Measurements from ENCODE around the gene NPEPL1. TPM values are rescaled to one million over a fixed set of nuclear protein-coding genes. Genes with fewer than 3 reads are reported as not detected.
"Not testable (repeated sequence)": the region's sequence is repeated elsewhere in the genome, so short reads cannot be mapped to it uniquely, and the experiment has no call there.

NPEPL1 gene
- total RNA-seq, 3 donors from 2014 or later: 26.8 to 35.7 (median 30.8) TPM

DNA sequence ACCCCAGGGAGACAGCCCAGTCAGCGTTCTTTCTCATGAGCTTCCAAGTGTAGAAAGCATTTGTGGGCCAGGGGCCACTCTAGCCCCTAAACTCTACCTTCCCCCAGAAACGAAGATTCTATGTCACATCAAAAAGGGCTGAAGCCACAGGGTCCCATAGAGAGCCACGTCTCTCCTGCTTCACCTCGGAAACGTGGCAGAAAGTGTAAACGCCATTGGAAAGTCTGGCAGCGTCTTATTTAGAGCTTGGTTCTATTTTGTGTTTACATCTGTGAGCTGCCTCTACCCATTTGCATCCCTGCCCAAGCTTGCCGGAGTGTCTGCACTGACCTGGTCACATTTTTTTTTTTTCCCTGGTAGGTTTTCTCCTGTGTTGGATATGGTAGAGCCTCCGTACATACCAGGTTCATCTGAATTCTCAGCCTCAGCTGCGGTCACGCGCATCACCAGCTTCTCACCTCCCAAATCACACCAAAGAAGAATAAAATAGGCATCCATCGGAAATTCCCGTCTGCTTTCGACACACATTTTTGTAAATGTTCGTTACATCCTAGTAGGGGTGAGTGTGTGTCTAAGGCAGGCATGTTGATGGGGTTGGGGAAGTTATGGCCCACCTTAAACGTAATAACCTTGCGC, 62.6 kb downstream of the NPEPL1 start:
- intact Hi-C loops (cut with DNase I; ENCODE audit: low total_unique reads): no loop called here
- Histone ChIP-seq H3K9me3 (no peaks in the 10 kb centered on the region), H3K27ac (no peak overlapping the region), H3K4me1 (no peaks in the 10 kb centered on the region), H3K27me3 (no peaks in the 10 kb centered on the region), H3K4me3 (no peak overlapping the region), H3K36me3 (no peaks in the 10 kb centered on the region)
- DNase-seq (ENCODE audit: low spot score in 2 of 2): no peak
- TF ChIP-seq POLR2A (IDR thresholded peaks at IDR 0.05): no peak
- TF ChIP-seq, protein P1, sequence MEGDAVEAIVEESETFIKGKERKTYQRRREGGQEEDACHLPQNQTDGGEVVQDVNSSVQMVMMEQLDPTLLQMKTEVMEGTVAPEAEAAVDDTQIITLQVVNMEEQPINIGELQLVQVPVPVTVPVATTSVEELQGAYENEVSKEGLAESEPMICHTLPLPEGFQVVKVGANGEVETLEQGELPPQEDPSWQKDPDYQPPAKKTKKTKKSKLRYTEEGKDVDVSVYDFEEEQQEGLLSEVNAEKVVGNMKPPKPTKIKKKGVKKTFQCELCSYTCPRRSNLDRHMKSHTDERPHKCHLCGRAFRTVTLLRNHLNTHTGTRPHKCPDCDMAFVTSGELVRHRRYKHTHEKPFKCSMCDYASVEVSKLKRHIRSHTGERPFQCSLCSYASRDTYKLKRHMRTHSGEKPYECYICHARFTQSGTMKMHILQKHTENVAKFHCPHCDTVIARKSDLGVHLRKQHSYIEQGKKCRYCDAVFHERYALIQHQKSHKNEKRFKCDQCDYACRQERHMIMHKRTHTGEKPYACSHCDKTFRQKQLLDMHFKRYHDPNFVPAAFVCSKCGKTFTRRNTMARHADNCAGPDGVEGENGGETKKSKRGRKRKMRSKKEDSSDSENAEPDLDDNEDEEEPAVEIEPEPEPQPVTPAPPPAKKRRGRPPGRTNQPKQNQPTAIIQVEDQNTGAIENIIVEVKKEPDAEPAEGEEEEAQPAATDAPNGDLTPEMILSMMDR (IDR thresholded peaks at IDR 0.05): no peak
- no peak for TF ChIP-seq POLR2AphosphoS5 (IDR thresholded peaks at IDR 0.05)

DNA sequence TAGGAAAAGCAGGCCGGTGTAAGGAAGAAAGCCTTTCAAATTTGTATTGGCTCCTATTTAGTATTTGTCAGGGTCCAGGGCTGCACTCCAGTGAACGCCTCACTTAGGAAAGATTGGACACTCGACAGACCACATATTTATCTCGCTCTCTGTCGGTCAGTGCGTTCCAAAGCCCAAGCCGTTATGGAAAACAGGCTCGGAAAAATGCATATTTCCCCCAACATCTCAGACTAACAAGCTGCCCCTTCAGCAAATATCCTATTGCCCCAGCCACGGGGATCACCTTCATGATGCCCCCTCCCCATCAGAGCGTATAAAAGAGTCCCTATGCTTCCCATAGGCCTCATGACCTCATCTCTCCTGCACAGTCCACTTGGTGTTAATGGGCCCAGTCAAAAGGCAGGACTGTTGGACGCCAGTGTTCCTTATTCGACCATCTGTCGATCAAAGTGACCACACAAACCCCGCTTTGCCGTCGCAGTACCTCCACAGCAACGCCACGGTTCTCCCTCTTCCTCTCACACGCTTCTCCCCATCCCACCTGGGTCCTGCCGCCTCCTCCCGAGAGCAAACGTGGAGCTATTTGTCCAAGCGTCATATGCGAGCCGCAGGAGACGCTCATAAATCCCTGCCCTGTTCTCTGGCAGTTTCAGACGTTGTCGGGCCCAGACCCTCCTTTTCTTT, 63.3 kb downstream of the NPEPL1 start:
- Histone ChIP-seq H3K27me3 (no peaks in the 10 kb centered on the region), H3K27ac (no peak overlapping the region), H3K4me1 (no peaks in the 10 kb centered on the region), H3K4me3 (no peak overlapping the region), H3K9me3 (no peaks in the 10 kb centered on the region), H3K36me3 (no peaks in the 10 kb centered on the region)
- intact Hi-C loops (cut with DNase I; ENCODE audit: low total_unique reads): no loop called here
- no peak for DNase-seq (ENCODE audit: low spot score in 2 of 2)
- TF ChIP-seq POLR2A (IDR thresholded peaks at IDR 0.05) (no peak), POLR2AphosphoS5 (IDR thresholded peaks at IDR 0.05) (no peak)
- TF ChIP-seq, protein P1 (IDR thresholded peaks at IDR 0.05): no peak

DNA sequence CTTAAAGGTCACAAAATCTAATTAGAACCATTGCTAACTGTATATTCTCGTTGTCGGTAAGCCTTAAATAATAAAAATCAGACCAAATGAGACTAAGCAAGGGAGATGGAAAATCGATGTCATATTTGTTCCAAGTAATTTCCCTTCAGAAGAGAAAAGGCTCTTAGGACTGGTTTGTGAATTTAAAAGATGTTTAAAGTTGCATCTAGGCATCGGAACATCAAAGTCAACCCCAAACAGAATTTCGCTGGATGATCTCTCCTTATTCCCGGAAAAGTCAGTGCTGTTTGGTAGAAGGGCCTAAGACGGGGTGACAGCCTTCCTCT, 63.8 kb downstream of the NPEPL1 start:
- intact Hi-C loops (cut with DNase I; ENCODE audit: low total_unique reads): no loop called here
- Histone ChIP-seq H3K36me3 (no peaks in the 10 kb centered on the region), H3K4me3 (no peak overlapping the region), H3K4me1 (no peaks in the 10 kb centered on the region), H3K9me3 (no peaks in the 10 kb centered on the region), H3K27ac (no peak overlapping the region), H3K27me3 (no peaks in the 10 kb centered on the region)
- DNase-seq (ENCODE audit: low spot score in 2 of 2): no peak
- no peak for TF ChIP-seq POLR2A (IDR thresholded peaks at IDR 0.05)
- TF ChIP-seq POLR2AphosphoS5 (IDR thresholded peaks at IDR 0.05): no peak

DNA sequence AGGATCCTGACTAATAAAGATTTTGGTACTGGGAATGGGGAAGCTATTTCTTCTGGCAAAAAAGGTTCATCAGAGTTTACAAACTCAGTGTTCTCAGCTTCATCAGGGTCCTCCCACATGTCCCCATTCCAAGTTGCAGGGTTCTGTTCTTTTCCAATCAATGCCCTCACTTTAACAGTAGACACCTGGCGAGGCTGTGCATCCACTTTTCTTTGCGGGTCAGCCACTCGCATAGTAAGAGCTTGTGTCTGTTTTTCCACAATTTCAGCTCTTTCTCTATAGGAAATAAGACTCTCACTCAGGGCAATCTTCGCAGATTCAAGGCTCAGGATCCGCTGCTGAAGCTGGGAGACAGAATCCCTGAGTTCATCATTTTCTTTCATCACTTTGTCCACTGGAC, 65.0 kb downstream of the NPEPL1 start:
- H3K4me3 ChIP-seq; H3K27ac ChIP-seq; H3K36me3 ChIP-seq; DNase-seq (ENCODE audit: low spot score in 2 of 2); H3K27me3 ChIP-seq; H3K9me3 ChIP-seq; intact Hi-C loops (cut with DNase I; ENCODE audit: low total_unique reads); H3K4me1 ChIP-seq: not testable (repeated sequence)

DNA sequence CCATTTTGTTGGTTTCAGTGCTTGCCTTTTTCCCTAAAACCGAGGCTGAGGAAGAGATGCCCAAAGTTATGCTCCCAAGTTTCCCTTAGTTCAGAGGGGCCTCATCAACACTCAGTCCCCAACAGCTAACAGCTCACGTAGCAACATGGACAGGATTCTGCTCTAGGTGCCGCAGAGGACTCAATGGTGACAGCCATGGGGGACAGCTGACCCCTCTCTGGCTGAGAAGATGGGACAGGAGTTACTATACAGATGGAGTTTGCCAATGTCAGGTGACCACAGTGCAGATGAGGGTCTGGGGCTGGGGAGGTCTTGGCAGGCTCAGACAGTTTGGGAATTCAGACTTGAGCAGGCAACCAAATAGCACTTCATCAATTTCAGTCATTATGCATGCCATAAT, 67.3 kb downstream of the NPEPL1 start:
- no peaks in the 10 kb centered on the region for H3K36me3 ChIP-seq
- no peak for DNase-seq (ENCODE audit: low spot score in 2 of 2)
- no peaks in the 10 kb centered on the region for H3K4me1 ChIP-seq
- intact Hi-C loops (cut with DNase I; ENCODE audit: low total_unique reads): no loop called here
- no peaks in the 10 kb centered on the region for H3K9me3 ChIP-seq
- no peak overlapping the region for H3K4me3 ChIP-seq
- no peak for TF ChIP-seq POLR2A (IDR thresholded peaks at IDR 0.05)
- TF ChIP-seq POLR2AphosphoS5 (IDR thresholded peaks at IDR 0.05): no peak
- TF ChIP-seq, protein P1 (IDR thresholded peaks at IDR 0.05): no peak
- H3K27ac ChIP-seq: no peak overlapping the region
- peaks cover 0 to 5% of the 10 kb centered on the region in 2 donors for H3K27me3 ChIP-seq

DNA sequence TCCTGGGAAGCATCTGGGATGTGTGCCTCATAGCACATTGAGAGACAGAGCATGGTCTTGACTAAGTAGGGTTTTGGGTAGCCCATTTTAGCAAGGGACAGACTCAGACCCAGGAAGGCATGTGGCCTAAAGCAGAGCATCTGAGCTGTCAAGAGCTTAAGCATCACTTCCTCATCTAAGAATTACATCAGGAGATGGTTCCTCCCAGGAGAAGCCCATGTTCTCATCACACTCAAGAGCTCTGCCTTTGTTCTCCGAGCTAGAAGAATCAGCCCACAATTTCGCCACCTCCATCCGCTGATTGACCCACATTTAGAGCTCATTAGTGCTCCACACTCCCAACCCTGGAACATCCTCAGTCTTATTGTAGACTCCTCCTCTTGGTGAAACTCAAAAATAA, 68.3 kb downstream of the NPEPL1 start:
- no peak for TF ChIP-seq POLR2A (IDR thresholded peaks at IDR 0.05)
- no peak for TF ChIP-seq POLR2AphosphoS5 (IDR thresholded peaks at IDR 0.05)
- TF ChIP-seq, protein P1 (IDR thresholded peaks at IDR 0.05): no peak
- H3K36me3 ChIP-seq: no peaks in the 10 kb centered on the region
- H3K9me3 ChIP-seq: no peaks in the 10 kb centered on the region
- no peak overlapping the region for H3K27ac ChIP-seq
- intact Hi-C loops (cut with DNase I; ENCODE audit: low total_unique reads): no loop called here
- no peaks in the 10 kb centered on the region for H3K4me1 ChIP-seq
- H3K27me3 ChIP-seq: peaks cover 0 to 5% of the 10 kb centered on the region in 2 donors
- no peak for DNase-seq (ENCODE audit: low spot score in 2 of 2)
- no peak overlapping the region for H3K4me3 ChIP-seq

Data from breast epithelium (tissue), 4 donors.